ENCODE measurements around the gene CCNI.

CCNI gene

GRCh38 chr4:77001907-77002306 lies 73.9 kb downstream of the CCNI start:
- no peak for DNase-seq

DNA sequence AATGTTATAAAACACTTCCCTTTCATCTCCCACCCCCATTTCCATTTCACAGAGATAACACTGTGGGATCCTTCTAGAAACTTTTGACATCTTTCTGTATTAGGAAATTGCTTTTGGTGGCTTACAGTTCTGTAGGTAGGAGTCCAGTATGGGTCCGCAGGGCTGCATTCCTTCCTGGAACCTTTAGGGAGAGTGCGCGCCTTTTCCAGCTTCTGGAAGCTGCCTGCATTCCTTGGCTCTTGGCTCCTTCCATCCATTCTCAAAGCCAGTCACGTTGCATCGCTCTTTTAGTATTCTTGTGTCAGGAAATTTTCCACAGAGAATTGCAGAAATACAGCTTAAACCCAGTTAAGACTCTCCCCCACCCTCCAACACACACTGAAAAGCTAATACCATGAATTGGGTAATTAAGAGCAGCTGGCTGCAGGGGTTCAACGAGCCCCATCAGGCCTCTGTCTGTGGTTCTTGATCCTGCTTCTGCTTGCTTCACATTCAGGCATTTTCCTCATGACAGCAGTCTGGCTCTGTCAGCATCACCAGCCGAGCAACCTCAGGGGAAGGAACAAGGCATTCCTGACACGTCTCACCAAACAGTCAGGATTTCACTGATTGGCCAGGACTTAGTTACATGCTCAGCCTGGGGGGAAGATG lies 77.4 kb downstream of the CCNI start:
- DNase-seq, result no peak

DNA sequence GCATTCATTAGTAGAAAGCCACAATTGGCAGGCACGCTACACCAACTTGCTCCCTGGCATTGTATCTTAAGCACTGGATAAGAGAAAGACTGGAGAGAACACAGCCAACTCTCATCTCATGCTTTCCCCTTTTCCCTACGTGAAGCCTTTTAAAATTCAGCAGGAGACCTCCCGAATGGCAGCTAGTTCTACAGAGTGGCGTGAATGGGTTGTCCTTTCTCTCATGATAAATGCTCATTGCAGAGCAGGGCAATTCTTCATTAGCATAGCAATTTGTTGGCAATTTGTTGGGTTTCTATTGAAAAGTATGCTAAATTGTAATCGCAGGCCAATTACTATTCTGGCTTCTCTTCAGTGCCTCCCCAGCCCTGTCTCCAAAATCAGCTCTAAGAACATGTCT lies 78.3 kb downstream of the CCNI start:
- no peak for DNase-seq

All from DMS 273 treated with DMSO at 0.1 percent for 48 hours (cell line).